HepG2 (cell line): ENCODE measurements around the gene RUSF1. TPM values are rescaled to one million over a fixed set of nuclear protein-coding genes. Genes with fewer than 3 reads are reported as not detected.

Experiments used
- HIVEP1 ChIP-seq: sonication (generic); formaldehyde crosslinking; IDR thresholded peaks from 2 replicates; pipeline ENCODE4 v1.4.0; 2020; ENCODE audit warnings: mild to moderate bottlenecking, missing genetic modification reagents
- JDP2 ChIP-seq: sonication (generic); formaldehyde crosslinking; IDR thresholded peaks from 2 replicates; pipeline ENCODE4 v1.8.1; 2022; ENCODE audit warnings: missing genetic modification reagents, borderline replicate concordance
- KLF11 ChIP-seq: IDR thresholded peaks from 2 replicates; pipeline ENCODE4 v1.6.1; 2016; ENCODE audit warnings: missing compliant biosample characterization
- MBD4 ChIP-seq: IDR thresholded peaks from 2 replicates; pipeline ENCODE4 v1.6.1; 2012; ENCODE audit warnings: low read length, inconsistent platforms, borderline replicate concordance
- MED13 ChIP-seq: sonication (generic); formaldehyde crosslinking; IDR thresholded peaks from 2 replicates; pipeline ENCODE4 v1.5.0; 2020; ENCODE audit warnings: missing genetic modification reagents
- MEF2D ChIP-seq: sonication (generic); formaldehyde crosslinking; IDR thresholded peaks from 2 replicates; pipeline ENCODE4 v1.5.1; 2020; ENCODE audit warnings: mild to moderate bottlenecking, missing genetic modification reagents
- NCOR1 ChIP-seq: fragments of 200-600 bp; sonication (generic); IDR thresholded peaks from 2 replicates; pipeline ENCODE4 v1.7.0; 2017; ENCODE audit warnings: antibody characterized with exemption, low read length, borderline replicate concordance
- NFKB2 ChIP-seq: sonication (generic); formaldehyde crosslinking; IDR thresholded peaks from 2 replicates; pipeline ENCODE4 v1.4.0; 2020; ENCODE audit warnings: missing genetic modification reagents, borderline replicate concordance
- NR2F1 ChIP-seq, 2 experiments: fragments of 450-650 bp in 1 of 2; formaldehyde crosslinking in 1 of 2; IDR thresholded peaks; 2 replicates each; pipeline versions ENCODE4 v1.5.0 to v1.6.1; 2016 to 2020; ENCODE audit warnings: mild to moderate bottlenecking in 1 of 2, missing compliant biosample characterization in 1 of 2, missing genetic modification reagents in 1 of 2, moderate library complexity in 1 of 2
- RARA ChIP-seq: IDR thresholded peaks from 2 replicates; pipeline ENCODE4 v1.6.1; 2016; ENCODE audit warnings: missing genetic modification reagents, missing compliant biosample characterization
- SIX4 ChIP-seq: sonication (generic); formaldehyde crosslinking; IDR thresholded peaks from 2 replicates; pipeline ENCODE4 v1.4.0; 2020; ENCODE audit warnings: missing genetic modification reagents
- SKI ChIP-seq: fragments of 450-650 bp; IDR thresholded peaks from one replicate; pipeline ENCODE4 v1.6.1; 2018; ENCODE audit warnings: mild to moderate bottlenecking; ENCODE audit not compliant: partially characterized antibody
- SNAPC2 ChIP-seq: sonication (generic); formaldehyde crosslinking; IDR thresholded peaks from 2 replicates; pipeline ENCODE4 v1.8.1; 2022; ENCODE audit warnings: mild to moderate bottlenecking, missing genetic modification reagents
- SRSF9 ChIP-seq: fragments of 200-400 bp; formaldehyde crosslinking; IDR thresholded peaks from 2 replicates; pipeline ENCODE4 v1.6.1; 2018; ENCODE audit warnings: borderline replicate concordance, mild to moderate bottlenecking, low read depth, low read length; ENCODE audit not compliant: insufficient read depth, poor library complexity, severe bottlenecking
- TFDP1 ChIP-seq: IDR thresholded peaks from 2 replicates; pipeline ENCODE4 v1.6.1; 2016; ENCODE audit warnings: missing compliant biosample characterization, missing genetic modification reagents, borderline replicate concordance
- ZNF20 ChIP-seq: sonication (generic); formaldehyde crosslinking; IDR thresholded peaks from 2 replicates; pipeline ENCODE4 v1.4.0; 2020; ENCODE audit warnings: mild to moderate bottlenecking, moderate library complexity, missing genetic modification reagents
- ZNF317 ChIP-seq: sonication (generic); formaldehyde crosslinking; IDR thresholded peaks from 2 replicates; pipeline ENCODE4 v1.5.0; 2020; ENCODE audit warnings: mild to moderate bottlenecking, missing genetic modification reagents
- ZNF766 ChIP-seq: sonication (generic); formaldehyde crosslinking; IDR thresholded peaks from 2 replicates; pipeline ENCODE4 v1.5.0; 2020; ENCODE audit warnings: missing genetic modification reagents, borderline replicate concordance
- polyA plus RNA-seq, 8 experiments: library from polyadenylated mRNA; depleted of rRNA in 3 of 8; stranded (reverse) in 7 of 8; unstranded in 1 of 8; fragments of >200 nt; fragmentation: Illumina TruSeq in 4 of 8; extraction: Trizol in 4 of 8; gene quantifications; 2 replicates each; pipeline versions ENCODE4 v1.2.1 to v1.2.3, GENCODE V29; 2011 to 2016; ENCODE audit warnings: low read depth in 4 of 8, missing spikeins in 1 of 8, mixed read lengths in 1 of 8; ENCODE audit not compliant: insufficient read depth in 1 of 8
- total RNA-seq, 5 experiments: library from RNA; depleted of rRNA; stranded (reverse); fragments of >200 nt; fragmentation: Illumina TruSeq; extraction: Trizol; gene quantifications; 2 replicates each; pipeline ENCODE4 v1.2.3, GENCODE V29; 2016; ENCODE audit warnings: low read depth in 1 of 5
- TF ChIP-seq, protein P1 (sequence below): sonication (generic); formaldehyde crosslinking; IDR thresholded peaks from 2 replicates; pipeline ENCODE4 v1.4.0; 2020; ENCODE audit warnings: low read depth, mild to moderate bottlenecking, missing genetic modification reagents
- TF ChIP-seq, protein P2 (sequence below): sonication (generic); formaldehyde crosslinking; IDR thresholded peaks from 2 replicates; pipeline ENCODE4 v1.4.0; 2020; ENCODE audit warnings: missing genetic modification reagents, mild to moderate bottlenecking, borderline replicate concordance

The RUSF1 gene
- total and polyA plus RNA-seq, 2 of the 13 experiments (the other 11 are each of a cell fraction or from before 2014, with no cell fraction given): 40.8 to 50.2 TPM

GRCh38 chr16:31531096-31531495, 22.9 kb upstream of the RUSF1 start (continued):
- peak; percentile 36; the same call in 1 of the 2 replicates for TF ChIP-seq NCOR1
- TF ChIP-seq ZNF20 (CRISPR knock-in tag): no peak
- TF ChIP-seq ZNF317 (CRISPR knock-in tag): no peak
- no peak for TF ChIP-seq SRSF9
- no peak for TF ChIP-seq KLF11 (CRISPR knock-in tag)
- no peak for TF ChIP-seq HIVEP1 (CRISPR knock-in tag)
- peak; percentile 68 for TF ChIP-seq RARA
- no peak for TF ChIP-seq MED13 (CRISPR knock-in tag)
- TF ChIP-seq MEF2D (CRISPR knock-in tag): no peak
- no peak for TF ChIP-seq JDP2
- TF ChIP-seq SIX4 (CRISPR knock-in tag): no peak
- no peak for TF ChIP-seq MBD4
- no peak for TF ChIP-seq NFKB2 (CRISPR knock-in tag)
- peak; percentile 70 for TF ChIP-seq SKI
- TF ChIP-seq TFDP1 (CRISPR knock-in tag): no peak
- TF ChIP-seq, protein P1, sequence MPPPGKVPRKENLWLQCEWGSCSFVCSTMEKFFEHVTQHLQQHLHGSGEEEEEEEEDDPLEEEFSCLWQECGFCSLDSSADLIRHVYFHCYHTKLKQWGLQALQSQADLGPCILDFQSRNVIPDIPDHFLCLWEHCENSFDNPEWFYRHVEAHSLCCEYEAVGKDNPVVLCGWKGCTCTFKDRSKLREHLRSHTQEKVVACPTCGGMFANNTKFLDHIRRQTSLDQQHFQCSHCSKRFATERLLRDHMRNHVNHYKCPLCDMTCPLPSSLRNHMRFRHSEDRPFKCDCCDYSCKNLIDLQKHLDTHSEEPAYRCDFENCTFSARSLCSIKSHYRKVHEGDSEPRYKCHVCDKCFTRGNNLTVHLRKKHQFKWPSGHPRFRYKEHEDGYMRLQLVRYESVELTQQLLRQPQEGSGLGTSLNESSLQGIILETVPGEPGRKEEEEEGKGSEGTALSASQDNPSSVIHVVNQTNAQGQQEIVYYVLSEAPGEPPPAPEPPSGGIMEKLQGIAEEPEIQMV (CRISPR knock-in tag): no peak
- TF ChIP-seq SNAPC2 (CRISPR knock-in tag): no peak
- TF ChIP-seq ZNF766 (CRISPR knock-in tag): no peak
- TF ChIP-seq NR2F1 (CRISPR knock-in tag; IDR thresholded peaks at IDR 0.05): peak in 1 of 2 experiments; percentile 38; a peak in 1 of 4 replicates
- TF ChIP-seq, protein P2, sequence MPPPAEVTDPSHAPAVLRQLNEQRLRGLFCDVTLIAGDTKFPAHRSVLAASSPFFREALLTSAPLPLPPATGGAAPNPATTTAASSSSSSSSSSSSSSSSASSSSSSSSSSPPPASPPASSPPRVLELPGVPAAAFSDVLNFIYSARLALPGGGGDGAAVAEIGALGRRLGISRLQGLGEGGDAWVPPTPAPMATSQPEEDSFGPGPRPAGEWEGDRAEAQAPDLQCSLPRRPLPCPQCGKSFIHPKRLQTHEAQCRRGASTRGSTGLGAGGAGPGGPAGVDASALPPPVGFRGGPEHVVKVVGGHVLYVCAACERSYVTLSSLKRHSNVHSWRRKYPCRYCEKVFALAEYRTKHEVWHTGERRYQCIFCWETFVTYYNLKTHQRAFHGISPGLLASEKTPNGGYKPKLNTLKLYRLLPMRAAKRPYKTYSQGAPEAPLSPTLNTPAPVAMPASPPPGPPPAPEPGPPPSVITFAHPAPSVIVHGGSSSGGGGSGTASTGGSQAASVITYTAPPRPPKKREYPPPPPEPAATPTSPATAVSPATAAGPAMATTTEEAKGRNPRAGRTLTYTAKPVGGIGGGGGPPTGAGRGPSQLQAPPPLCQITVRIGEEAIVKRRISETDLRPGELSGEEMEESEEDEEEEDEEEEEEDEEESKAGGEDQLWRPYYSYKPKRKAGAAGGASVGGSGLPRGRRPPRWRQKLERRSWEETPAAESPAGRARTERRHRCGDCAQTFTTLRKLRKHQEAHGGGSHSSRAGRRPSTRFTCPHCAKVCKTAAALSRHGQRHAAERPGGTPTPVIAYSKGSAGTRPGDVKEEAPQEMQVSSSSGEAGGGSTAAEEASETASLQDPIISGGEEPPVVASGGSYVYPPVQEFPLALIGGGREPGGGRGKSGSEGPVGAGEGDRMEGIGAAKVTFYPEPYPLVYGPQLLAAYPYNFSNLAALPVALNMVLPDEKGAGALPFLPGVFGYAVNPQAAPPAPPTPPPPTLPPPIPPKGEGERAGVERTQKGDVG: no peak
